T-helper 1 cell treated with Interleukin-12 subunit alpha and Interleukin-12 subunit beta and Interleukin-4 antibody, amounts not matched to agents 30 μg/mL and 1 μg/mL, for 36 hours (primary cell): ENCODE data around the gene BRF1.

Experiments
- H3K27ac Mint-ChIP-seq: one replicate; pipeline ENCODE4 v1.8.0; 2021; ENCODE audit warnings: mild to moderate bottlenecking, mixed read lengths
- H3K27me3 Mint-ChIP-seq: one replicate; pipeline ENCODE4 v1.8.0; 2021; ENCODE audit warnings: low read depth, mixed read lengths
- H3K36me3 Mint-ChIP-seq: one replicate; pipeline ENCODE4 v1.8.0; 2021; ENCODE audit warnings: low read depth, mixed read lengths
- H3K4me1 Mint-ChIP-seq: one replicate; pipeline ENCODE4 v1.8.0; 2021; ENCODE audit warnings: low read depth, mixed read lengths
- H3K4me3 Mint-ChIP-seq: one replicate; pipeline ENCODE4 v1.8.0; 2021; ENCODE audit warnings: mild to moderate bottlenecking, moderate library complexity, mixed read lengths
- H3K9me3 Mint-ChIP-seq: one replicate; pipeline ENCODE4 v1.8.0; 2021; ENCODE audit warnings: mixed read lengths

The BRF1 gene

DNA sequence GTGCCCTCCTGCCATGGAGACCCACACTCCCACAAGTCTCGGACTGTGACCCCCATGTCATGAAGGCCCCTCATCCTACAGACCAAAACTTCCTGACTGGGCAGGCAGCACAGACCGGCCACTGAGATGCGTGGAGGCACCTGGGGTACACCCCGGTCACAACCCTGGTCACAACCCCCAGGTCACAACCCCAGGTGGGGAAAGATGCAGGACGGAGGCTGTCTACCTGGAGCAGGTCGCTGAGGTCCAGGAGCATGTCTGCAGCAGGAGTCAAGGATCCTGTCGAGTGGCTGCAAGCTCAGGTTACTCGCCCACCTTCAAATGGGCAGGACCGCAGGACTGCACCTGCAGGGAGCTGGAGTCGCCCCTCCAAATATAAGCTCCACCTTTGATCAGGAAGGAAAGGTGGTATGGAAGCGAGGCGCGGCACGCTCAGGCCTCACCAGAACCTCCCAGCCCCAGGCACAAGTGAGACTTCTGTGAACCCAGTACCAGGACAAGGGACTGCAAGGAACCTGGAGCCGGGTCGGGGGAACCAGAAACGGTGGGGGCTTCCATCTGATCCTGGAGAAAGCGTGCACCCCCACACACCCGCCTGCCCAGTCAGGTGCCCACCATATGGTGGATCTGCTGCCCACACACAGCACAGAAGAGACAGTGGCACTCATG, 44.4 kb downstream of the BRF1 start:
- Mint-ChIP-seq H3K27ac (no peak overlapping the region), H3K36me3 (peaks cover 7% of the 10 kb centered on the region)

DNA sequence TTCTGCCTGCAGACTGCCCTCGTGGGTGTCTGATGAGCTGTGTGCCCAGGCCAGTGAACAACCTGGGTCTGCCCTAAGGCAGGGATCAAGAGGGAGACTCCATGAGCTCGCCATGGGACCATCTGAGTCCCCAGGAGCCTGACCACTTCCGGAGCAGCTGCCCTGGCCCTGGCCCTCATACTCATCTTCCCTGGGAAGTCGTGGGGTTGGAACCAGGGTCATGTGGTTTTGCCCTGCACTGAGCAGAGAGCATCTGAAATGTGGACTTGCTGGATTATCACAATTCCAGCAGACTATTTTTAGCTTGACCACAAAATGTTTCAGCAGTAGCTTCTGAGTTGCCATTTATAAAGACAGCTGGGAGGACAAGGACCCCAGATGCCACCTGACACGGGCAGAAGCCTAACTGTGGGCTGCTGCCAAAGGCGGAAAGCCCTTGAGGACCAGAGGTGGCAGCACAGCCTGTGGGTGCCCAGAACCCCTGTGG, 45.7 kb downstream of the BRF1 start:
- Mint-ChIP-seq H3K4me3 (no peak overlapping the region), H3K27ac (no peak overlapping the region), H3K9me3 (no peaks in the 10 kb centered on the region), H3K4me1 (peaks cover 10% of the 10 kb centered on the region), H3K27me3 (no peaks in the 10 kb centered on the region), H3K36me3 (peaks cover 13% of the 10 kb centered on the region)

More for the DNA sequence above, 44.4 kb downstream of the BRF1 start:
- no peaks in the 10 kb centered on the region for H3K27me3 Mint-ChIP-seq
- H3K4me3 Mint-ChIP-seq, result no peak overlapping the region
- peaks cover 6% of the 10 kb centered on the region for H3K4me1 Mint-ChIP-seq
- no peaks in the 10 kb centered on the region for H3K9me3 Mint-ChIP-seq

DNA sequence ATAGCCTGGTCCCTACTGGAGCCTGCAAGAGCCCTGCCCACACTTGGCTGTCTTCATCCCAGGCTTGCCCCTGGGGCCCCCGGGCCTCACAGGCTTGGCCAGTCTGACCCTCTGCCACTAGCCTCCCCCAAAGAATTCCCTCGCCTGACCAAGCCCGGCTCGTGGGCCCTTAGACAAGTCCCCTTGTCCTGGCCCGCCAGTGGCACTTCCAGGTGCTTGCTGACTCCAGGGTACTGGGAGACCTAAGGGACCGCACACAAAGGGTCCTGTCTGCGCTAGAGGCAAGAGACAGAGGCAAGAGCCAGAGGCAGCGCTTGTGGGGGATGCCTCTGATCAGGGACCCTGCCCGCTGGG, 47.5 kb downstream of the BRF1 start:
- Mint-ChIP-seq H3K27me3 (no peaks in the 10 kb centered on the region), H3K27ac (no peak overlapping the region), H3K36me3 (peaks cover 14% of the 10 kb centered on the region), H3K4me3 (no peak overlapping the region), H3K4me1 (peaks cover 13% of the 10 kb centered on the region), H3K9me3 (no peaks in the 10 kb centered on the region)

DNA sequence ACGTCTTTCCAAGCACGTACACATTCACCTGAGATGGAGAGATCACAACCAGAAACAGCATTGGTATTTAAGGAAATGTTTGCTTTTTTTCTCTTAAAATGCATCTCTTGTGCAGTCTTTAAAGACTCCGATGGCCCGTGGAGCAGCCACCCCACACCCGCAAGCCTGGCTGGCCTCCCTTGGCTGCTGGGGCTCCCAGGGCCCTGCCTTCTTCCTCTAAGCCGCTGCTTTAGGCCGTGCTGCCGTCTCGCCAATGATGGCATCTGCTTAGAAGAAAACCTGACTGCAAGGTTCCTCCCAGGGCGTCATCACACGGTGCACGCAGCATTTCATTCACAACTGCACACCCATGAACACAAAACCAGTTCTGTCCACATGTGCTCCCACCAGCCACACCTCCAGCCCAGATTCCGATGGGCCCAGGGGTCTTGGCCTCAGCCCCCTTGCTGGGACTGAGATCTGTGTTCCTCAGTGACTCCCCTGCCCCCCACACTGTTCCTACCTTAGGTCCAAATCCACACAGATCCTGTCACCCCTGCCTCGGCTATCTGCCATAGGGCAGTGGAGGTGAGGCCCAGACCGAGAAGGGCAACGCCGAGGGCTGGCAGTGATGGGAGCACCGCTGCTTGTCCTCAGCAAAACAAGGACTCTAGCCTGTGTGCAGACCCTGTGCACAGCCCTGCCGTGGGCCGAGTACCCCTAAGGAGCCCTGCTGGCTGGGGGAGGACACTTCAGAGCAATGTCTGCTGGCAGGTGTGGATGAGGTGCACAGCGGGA, 48.1 kb downstream of the BRF1 start:
- H3K27me3 Mint-ChIP-seq, result no peaks in the 10 kb centered on the region
- no peak overlapping the region for H3K4me3 Mint-ChIP-seq
- no peak overlapping the region for H3K27ac Mint-ChIP-seq
- H3K9me3 Mint-ChIP-seq, result no peaks in the 10 kb centered on the region
- peaks cover 14% of the 10 kb centered on the region for H3K36me3 Mint-ChIP-seq
- H3K4me1 Mint-ChIP-seq, result peaks cover 15% of the 10 kb centered on the region

DNA sequence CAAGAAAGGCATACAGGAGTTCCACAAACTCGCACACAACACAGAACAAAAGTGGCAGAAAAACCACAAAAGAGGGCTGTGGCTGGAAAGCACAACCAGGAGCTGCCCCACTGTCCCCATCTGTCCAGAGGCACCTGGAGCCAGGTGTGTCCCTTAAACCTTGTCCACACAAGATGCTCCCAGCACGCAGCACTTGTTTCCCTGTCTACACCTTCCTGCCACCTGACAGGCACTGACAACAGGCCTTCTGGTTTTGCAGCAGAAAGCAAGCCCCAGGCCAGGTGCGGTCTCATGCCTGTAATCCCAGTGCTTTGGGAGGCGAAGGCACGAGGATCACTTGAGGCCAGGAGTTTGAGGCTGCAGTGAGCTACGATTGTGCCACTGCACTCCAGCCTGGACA, 48.9 kb downstream of the BRF1 start:
- no peaks in the 10 kb centered on the region for H3K9me3 Mint-ChIP-seq
- no peak overlapping the region for H3K4me3 Mint-ChIP-seq
- peaks cover 13% of the 10 kb centered on the region for H3K36me3 Mint-ChIP-seq
- peaks cover 12% of the 10 kb centered on the region for H3K4me1 Mint-ChIP-seq
- H3K27ac Mint-ChIP-seq, result no peak overlapping the region
- no peaks in the 10 kb centered on the region for H3K27me3 Mint-ChIP-seq

DNA sequence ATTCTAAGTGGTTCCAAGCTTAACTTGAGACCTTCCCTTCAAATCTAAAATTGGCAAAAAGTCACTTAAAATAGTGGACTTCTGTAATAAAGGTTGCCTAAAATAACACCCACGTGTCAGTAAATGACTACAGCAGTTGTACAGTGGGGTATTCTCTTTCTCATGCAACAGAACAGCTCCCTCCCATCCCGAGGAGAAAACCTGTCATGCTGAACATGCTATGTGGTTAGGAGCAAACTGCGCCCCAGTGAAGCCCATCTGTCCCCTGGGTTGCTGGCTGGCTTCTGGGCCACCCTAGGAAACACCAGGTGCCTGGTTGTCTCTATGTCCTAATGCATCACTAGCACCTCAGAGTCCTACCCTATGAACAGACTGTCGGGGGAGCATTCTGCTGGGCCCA, 49.8 kb downstream of the BRF1 start:
- Mint-ChIP-seq H3K27me3 (no peaks in the 10 kb centered on the region), H3K27ac (no peak overlapping the region), H3K36me3 (peaks cover 15% of the 10 kb centered on the region), H3K4me3 (no peak overlapping the region), H3K4me1 (peaks cover 12% of the 10 kb centered on the region), H3K9me3 (no peaks in the 10 kb centered on the region)

DNA sequence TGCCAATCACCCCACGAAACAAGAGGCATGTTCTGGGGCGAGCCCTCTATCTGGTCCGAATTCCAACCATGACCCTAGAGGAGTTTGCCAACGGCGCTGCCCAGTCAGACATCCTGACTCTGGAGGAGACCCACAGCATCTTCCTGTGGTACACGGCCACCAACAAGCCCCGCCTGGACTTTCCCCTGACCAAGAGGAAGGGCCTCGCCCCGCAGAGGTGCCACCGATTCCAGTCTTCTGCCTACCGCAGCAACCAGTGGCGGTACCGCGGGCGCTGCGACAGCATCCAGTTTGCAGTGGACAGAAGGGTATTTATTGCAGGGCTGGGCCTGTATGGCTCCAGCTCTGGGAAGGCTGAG, 50.8 kb downstream of the BRF1 start:
- no peaks in the 10 kb centered on the region for H3K9me3 Mint-ChIP-seq
- H3K4me1 Mint-ChIP-seq, result peaks cover 18% of the 10 kb centered on the region
- H3K27ac Mint-ChIP-seq, result peak overlapping the region; percentile 26
- no peaks in the 10 kb centered on the region for H3K27me3 Mint-ChIP-seq
- H3K36me3 Mint-ChIP-seq, result peaks cover 15% of the 10 kb centered on the region
- H3K4me3 Mint-ChIP-seq, result peak overlapping the region; percentile 76

DNA sequence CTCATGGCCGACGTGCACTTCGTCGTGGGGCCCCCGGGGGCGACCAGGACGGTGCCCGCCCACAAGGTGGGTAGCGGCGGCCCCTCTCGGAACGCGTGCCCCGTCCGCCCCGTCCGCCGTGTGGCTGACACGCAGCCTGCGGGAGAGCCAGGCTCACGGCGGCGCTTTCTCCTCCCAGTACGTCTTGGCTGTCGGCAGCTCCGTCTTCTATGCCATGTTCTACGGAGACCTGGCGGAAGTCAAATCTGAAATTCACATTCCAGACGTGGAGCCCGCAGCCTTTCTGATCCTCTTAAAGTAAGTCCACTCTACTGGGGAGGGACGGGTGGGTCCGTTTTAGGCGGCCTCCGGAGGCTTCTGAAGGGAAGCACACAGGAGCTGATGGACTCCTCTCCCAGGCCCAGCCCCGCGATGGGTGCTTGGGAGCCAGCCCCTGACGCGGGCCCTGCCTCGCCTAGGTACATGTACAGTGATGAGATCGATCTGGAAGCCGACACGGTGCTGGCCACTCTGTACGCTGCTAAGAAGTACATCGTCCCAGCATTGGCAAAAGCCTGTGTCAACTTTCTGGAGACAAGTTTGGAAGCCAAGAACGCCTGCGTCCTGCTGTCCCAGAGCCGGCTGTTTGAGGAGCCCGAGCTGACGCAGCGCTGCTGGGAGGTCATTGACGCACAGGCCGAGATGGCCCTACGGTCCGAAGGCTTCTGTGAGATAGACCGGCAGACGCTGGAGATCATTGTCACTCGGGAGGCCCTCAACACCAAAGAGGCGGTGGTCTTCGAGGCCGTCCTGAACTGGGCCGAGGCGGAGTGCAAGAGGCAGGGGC, 51.4 kb downstream of the BRF1 start:
- Mint-ChIP-seq H3K4me1 (peaks cover 19% of the 10 kb centered on the region), H3K4me3 (peak overlapping the region; percentile 76), H3K27me3 (no peaks in the 10 kb centered on the region), H3K27ac (peak overlapping the region; percentile 80), H3K36me3 (peaks cover 15% of the 10 kb centered on the region), H3K9me3 (no peaks in the 10 kb centered on the region)

DNA sequence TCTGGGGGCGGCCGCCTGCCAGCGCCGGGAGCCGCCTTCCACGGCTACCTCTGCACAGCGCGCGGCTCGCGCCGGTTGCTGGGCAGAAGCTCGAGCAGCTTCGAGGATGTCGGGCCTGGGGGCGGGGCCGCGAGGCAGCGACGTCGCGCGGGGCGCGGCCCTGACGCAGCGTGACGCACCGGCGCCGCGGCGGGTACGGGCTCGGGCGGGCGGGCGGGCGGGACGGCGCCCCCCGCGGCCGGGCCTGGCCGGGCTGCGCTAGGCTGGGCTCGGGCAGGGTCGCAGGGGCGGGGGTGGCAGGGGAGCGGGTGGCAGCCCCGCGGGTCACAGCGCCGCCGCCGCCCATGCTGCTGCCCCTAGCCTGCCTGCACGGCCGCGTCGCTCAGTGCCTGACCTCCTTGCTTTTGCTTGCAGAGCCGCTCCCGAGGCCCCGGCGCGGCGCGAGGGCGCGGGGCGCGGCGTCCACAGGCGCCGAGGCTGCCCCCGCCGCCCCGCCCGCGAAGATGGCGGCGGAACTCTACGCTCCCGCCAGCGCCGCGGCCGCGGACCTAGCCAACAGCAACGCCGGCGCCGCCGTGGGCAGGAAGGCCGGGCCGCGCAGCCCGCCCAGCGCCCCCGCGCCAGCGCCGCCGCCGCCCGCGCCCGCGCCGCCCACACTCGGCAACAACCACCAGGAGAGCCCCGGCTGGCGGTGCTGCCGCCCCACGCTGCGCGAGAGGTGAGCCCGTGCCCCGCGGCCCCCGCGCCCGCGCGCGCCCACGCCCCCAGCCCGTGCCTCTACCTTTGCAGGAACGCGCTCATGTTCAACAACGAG, 52.2 kb downstream of the BRF1 start, which contains the start of gene BTBD6:
BTBD6 (plus strand) TSS at position 166 of the 814 bp plus-strand sequence; CDS start at position 345, 179 bp downstream.
- Mint-ChIP-seq H3K36me3 (peaks cover 11% of the 10 kb centered on the region), H3K4me3 (peak within 1 kb of the TSS; percentile 82), H3K27me3 (no peaks in the 10 kb centered on the region), H3K9me3 (no peaks in the 10 kb centered on the region), H3K4me1 (peaks cover 20% of the 10 kb centered on the region), H3K27ac (peak within 1 kb of the TSS; percentile 80)

DNA sequence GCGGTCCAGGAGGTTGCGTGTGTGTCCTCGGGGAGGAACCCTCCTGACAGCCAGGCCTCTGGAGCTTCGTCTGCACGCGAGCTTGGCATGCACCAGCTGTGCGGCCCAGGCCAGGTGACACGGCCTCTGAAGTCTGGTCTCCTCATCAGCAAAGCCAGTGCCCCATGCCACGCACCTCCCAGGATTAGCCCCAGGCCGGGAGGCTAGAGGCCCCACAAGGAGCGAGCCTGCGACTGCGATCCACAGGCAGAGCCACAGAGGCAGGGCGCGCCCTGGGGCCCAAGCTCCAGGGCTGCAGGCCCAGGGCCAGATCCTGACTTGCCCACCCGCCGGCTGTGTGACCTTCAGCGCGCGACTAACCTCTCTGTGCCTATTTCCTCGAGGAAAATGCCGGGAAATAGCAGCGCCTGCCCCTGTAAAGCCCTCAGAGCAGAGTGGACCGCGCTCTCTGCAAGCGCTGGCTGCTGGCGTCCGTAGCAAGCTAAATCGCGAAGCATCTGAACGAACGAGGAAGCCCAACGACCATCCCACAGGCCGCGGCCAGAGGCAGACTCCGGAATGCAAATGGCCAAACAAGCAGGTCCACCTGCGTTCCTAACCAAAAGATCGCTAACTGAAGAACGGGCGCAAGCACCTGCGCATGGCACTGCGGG, 53.0 kb downstream of the BRF1 start:
- Mint-ChIP-seq H3K27ac (peak overlapping the region; percentile 59), H3K9me3 (no peaks in the 10 kb centered on the region), H3K4me3 (peak overlapping the region; percentile 82), H3K27me3 (no peaks in the 10 kb centered on the region), H3K36me3 (peaks cover 11% of the 10 kb centered on the region), H3K4me1 (peaks cover 20% of the 10 kb centered on the region)

DNA sequence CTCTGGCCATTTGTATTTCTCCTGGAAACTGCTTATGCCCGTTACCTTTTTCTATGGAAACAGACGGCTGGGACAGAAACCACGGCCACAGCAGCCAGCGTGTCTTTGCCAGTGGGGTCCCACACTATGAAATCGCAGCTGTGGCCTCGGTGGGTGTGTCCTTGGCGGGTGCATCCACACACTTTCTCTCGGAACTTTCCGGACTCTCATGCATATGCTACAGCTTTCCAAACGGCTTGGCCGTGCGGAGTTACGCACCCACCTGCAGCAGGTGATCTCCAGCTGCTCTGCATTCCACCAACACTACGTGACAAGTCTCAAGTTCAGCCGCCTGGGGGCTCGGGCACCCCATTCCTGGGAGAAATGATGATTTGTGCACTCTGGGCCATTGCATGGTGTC, 53.8 kb downstream of the BRF1 start:
- no peaks in the 10 kb centered on the region for H3K9me3 Mint-ChIP-seq

DNA sequence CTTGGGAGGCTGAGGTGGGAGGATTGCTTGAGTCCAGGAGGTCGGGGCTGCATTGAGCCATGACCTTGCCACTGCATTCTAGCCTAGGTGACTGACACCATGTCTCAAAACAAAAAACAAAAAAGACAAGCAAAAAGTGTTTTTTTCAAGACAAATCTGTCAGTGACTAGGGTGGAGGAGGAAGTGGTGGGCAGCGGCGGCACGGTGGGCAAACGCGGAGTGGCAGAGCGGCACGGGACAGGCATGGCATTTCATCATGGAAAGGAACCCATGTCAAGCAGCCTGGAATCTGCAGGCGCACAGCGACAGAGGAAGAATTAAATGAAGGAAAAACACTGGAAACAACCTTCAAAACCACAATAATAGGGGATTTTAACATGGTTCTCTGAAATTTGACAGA, 56.5 kb downstream of the BRF1 start:
- H3K9me3 Mint-ChIP-seq, result no peaks in the 10 kb centered on the region
- H3K36me3 Mint-ChIP-seq, result peaks cover 4% of the 10 kb centered on the region
- no peak overlapping the region for H3K27ac Mint-ChIP-seq
- peaks cover 13% of the 10 kb centered on the region for H3K4me1 Mint-ChIP-seq
- no peak overlapping the region for H3K4me3 Mint-ChIP-seq
- no peaks in the 10 kb centered on the region for H3K27me3 Mint-ChIP-seq

More for the DNA sequence above, 53.8 kb downstream of the BRF1 start:
- peaks cover 11% of the 10 kb centered on the region for H3K36me3 Mint-ChIP-seq
- H3K4me3 Mint-ChIP-seq, result no peak overlapping the region
- H3K4me1 Mint-ChIP-seq, result peaks cover 20% of the 10 kb centered on the region
- no peaks in the 10 kb centered on the region for H3K27me3 Mint-ChIP-seq
- H3K27ac Mint-ChIP-seq, result no peak overlapping the region

DNA sequence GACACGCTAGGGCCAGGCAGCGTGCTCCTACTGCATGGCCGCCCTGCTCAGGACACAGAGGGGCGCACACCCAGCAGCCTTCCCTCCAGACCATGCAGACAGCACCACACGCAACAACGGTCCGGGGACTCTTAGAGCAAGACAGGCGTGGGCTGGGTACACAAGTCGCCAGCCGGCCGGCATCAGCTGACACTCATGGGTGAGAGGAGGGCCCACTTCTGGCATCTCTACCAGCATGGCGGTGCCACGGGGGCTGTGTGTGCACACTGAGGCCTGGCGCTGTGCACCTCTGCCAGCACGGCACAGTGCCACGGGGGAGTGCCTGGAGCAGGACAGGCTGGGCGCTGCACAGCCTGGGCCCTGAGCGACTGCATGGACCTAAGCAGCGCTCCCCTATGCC, 59.2 kb downstream of the BRF1 start:
- Mint-ChIP-seq H3K4me1 (peaks cover 8% of the 10 kb centered on the region), H3K9me3 (no peaks in the 10 kb centered on the region), H3K4me3 (no peak overlapping the region), H3K27ac (no peak overlapping the region), H3K36me3 (no peaks in the 10 kb centered on the region), H3K27me3 (no peaks in the 10 kb centered on the region)
